Measurements from ENCODE around the gene SART3. TPM values are rescaled to one million over a fixed set of nuclear protein-coding genes. Genes with fewer than 3 reads are reported as not detected.

SART3 gene
- total RNA-seq, 1 donor from 2014 or later, result 21.7 TPM

DNA sequence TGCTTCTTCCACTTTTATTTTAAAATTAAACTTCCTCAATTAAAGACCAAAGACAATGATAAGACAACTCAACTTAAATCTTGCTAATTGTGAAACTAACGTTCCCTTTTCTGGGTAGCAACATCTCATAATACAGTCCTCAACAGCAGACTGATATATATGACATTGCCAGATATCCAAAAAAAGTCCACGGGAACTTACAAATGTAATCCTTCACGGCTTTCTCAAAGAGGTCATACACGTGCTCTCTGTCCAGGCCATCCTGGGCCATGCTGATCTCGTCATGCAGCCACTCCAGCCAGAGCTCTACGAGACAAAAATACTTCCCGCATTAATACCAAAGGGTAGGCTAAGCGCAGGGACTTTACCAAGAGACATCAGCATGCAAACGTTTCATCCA, 13.3 kb downstream of the SART3 start:
- intact Hi-C loops (cut with DNase I), result no loop called here
- ATAC-seq (peak; percentile 83), DNase-seq (ENCODE audit: missing footprints) (no peak)

DNA sequence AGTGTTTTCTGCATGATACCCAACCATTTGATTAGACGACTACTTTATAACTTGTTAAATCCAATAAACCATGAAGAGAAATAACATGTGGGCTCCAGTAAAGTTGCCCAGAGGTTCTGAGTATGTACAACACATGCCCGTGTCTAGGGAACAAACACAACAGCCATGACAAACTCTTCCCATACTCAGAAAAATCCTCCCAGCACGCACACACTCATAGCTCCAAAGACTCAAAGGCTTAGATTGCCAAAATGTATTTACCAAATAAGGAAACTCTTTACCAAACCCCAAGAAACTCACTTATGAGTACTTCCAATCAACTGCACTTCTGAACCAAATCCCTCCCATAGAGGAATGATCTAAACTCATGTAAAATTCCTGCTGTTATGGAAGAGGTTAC, 17.3 kb downstream of the SART3 start:
- intact Hi-C loops (cut with DNase I), result no loop called here
- DNase-seq (ENCODE audit: missing footprints), result no peak
- ATAC-seq, result no peak

DNA sequence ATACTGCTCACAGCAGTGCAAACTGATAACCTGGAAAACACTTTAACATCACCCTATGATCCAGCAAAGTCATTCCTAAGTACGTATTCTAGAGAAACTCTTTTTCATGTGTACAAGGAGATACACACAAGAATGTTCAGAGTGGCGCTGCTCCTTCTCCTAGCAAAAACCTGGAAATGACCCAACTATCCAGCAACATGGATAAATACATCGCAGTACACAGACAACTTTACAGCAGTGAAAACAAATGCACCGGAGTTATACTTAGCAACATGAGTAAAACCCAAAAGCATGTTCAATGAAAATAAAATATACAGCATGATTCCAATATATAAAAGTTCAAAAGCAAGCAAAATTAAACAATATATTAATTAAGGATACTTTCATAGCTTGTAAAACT, 18.7 kb downstream of the SART3 start:
- ATAC-seq (no peak), DNase-seq (ENCODE audit: missing footprints) (no peak)
- intact Hi-C loops (cut with DNase I), result no loop called here

- intact Hi-C loops (cut with DNase I), result no loop called here
- ATAC-seq (no peak), DNase-seq (ENCODE audit: missing footprints) (no peak)
Measured at GRCh38 chr12:108538616-108539195, 22.3 kb downstream of the SART3 start.

DNA sequence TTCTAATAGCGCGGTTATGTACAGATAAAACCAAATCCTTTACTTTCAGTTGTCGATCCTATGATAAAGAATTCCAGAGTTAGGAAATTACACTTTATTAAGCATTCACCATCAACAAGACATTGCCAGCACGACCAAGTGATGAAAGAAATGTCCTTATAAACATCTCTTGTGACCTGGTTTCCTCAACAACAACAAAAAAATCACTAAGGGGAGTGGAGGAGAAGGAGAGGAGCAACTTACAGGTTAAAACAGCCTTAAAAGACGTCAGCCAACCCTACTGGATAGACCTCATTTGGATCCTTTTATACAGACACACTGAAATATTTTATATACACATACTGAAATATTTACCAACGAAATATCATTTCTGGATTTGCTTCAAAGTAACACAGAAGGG, 22.8 kb downstream of the SART3 start:
- intact Hi-C loops (cut with DNase I), result no loop called here
- ATAC-seq (no peak), DNase-seq (ENCODE audit: missing footprints) (no peak)

GRCh38 chr12:108531929-108532848, 28.8 kb downstream of the SART3 start:
- no peak for DNase-seq (ENCODE audit: missing footprints)
- intact Hi-C loops (cut with DNase I), result no loop called here
- no peak for ATAC-seq

DNA sequence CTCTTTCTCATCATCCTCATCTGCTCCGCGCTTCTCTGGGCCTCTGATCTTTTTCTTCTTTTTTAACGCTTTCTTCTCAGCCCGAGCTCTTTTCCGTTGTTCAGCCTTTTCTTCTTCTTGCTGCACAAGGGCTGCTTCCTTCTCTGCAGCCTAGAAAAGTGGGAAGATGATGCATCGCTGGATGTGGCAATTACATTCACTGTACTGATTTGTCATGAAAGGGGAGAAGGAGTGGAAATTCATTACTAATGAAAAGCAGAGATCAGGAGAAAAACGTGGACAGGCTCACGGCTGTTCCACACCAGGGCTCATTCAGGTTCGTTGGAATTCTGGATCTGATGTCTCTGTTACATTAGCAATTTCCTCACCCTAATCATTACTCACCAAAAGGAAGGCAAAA, 30.8 kb downstream of the SART3 start:
- no peak for DNase-seq (ENCODE audit: missing footprints)
- intact Hi-C loops (cut with DNase I), result no loop called here
- no peak for ATAC-seq

DNA sequence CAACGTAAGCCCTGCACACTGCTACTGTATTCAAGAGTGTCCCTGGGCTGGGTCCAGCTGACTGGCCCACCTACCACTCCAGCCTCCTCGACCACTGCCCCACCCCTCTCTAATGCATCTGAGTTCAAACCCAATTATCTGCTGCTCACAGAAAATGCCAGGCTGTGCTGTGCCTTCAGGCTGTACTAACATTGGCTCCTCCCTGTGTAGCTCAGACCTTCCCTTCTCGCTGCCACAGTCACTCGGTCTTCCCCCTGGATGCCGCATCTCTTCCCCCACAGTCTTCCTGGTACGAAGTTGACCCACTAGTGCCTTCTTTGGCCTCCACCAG, 33.8 kb downstream of the SART3 start:
- DNase-seq (ENCODE audit: missing footprints) (no peak), ATAC-seq (no peak)
- intact Hi-C loops (cut with DNase I), result no loop called here

- no peak for ATAC-seq
- intact Hi-C loops (cut with DNase I), result no loop called here
- DNase-seq (ENCODE audit: missing footprints), result no peak
Measured at GRCh38 chr12:108526482-108527165, 34.3 kb downstream of the SART3 start.

GRCh38 chr12:108525681-108526080, 35.3 kb downstream of the SART3 start:
- no peak for ATAC-seq
- intact Hi-C loops (cut with DNase I), result no loop called here
- DNase-seq (ENCODE audit: missing footprints), result no peak

- ATAC-seq (no peak), DNase-seq (ENCODE audit: missing footprints) (no peak)
- intact Hi-C loops (cut with DNase I), result no loop called here
Measured at GRCh38 chr12:108523365-108523764, 37.6 kb downstream of the SART3 start.

- no peak for DNase-seq (ENCODE audit: missing footprints)
- intact Hi-C loops (cut with DNase I), result loop anchor here (10.0 kb wide), 1 partner anchor 755 kb away; the partner anchor contains the start of gene PRDM4
- ATAC-seq, result no peak
Measured at GRCh38 chr12:108519558-108519957, 41.4 kb downstream of the SART3 start.

GRCh38 chr12:108518716-108519496, 42.1 kb downstream of the SART3 start:
- DNase-seq (ENCODE audit: missing footprints), result no peak
- intact Hi-C loops (cut with DNase I), result loop anchor here (10.0 kb wide), 1 partner anchor 754 kb away; the partner anchor contains the start of gene PRDM4
- no peak for ATAC-seq

DNA sequence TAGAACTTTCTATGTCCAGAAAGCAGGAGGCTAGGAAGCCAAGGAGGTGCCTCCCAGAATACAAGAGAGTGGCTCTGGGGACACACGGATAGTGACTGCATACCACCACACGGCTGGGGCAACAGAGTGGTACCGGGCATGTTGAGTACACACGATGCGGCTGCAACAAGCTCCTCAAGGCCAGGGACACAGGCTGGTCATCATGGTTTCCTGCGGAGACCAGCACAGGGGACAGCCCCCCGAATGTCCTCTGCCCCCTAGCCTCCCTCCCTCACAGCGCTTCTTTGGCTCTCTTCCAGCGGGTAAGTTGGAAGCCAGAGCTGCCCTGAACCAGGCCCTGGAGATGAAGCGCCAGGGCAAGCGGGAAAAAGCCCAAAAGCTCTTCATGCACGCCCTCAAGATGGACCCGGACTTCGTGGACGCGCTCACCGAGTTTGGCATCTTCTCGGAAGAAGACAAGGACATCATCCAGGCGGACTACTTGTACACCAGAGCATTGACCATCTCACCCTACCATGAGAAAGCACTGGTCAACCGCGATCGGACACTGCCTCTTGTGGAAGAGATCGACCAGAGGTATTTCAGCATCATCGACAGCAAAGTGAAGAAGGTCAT, 42.8 kb downstream of the SART3 start:
- intact Hi-C loops (cut with DNase I), result loop anchor here (10.0 kb wide), 1 partner anchor 753 kb away; the partner anchor contains the start of gene PRDM4
- ATAC-seq (no peak), DNase-seq (ENCODE audit: missing footprints) (no peak)

DNA sequence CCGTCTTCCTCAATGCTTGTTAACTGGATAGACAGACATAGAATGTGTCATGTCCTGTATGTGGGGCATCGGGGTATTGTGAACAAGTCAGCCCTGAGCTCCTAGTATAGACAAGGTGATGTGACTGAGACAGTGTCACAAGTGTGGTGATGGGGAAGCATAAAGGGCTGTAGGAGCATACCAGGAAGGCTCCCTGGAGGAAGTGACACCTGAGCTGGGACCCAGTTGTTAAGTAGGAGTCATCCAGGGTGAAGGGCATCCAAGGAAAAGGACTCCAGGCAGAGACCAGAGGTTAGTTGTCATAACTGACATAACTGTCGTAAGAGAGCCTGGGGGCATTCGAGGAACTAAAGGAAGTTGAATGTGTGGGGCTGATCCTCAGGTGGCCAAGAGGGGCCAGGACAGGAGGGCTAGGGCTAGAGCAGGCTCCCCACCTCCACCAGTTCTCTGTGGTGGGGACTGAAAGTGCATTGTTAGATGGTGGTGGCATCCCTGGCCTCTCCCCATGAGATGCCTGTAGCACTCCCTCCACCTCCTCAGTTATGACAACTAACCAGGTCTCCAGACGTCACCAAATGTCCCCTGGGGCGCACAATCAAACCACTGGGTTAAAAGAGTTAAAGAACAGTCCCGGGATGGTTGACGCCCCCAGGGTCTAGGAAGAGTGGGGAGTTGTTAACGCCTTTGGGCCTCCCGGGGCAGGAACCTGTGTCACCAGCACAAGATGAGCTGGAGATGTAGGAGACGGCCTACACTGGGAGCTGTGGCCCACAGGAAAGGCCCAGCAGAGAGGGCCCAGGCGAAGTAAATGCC, 43.5 kb downstream of the SART3 start:
- no peak for ATAC-seq
- intact Hi-C loops (cut with DNase I), result loop anchor here (10.0 kb wide), 1 partner anchor 753 kb away; the partner anchor contains the start of gene PRDM4

DNA sequence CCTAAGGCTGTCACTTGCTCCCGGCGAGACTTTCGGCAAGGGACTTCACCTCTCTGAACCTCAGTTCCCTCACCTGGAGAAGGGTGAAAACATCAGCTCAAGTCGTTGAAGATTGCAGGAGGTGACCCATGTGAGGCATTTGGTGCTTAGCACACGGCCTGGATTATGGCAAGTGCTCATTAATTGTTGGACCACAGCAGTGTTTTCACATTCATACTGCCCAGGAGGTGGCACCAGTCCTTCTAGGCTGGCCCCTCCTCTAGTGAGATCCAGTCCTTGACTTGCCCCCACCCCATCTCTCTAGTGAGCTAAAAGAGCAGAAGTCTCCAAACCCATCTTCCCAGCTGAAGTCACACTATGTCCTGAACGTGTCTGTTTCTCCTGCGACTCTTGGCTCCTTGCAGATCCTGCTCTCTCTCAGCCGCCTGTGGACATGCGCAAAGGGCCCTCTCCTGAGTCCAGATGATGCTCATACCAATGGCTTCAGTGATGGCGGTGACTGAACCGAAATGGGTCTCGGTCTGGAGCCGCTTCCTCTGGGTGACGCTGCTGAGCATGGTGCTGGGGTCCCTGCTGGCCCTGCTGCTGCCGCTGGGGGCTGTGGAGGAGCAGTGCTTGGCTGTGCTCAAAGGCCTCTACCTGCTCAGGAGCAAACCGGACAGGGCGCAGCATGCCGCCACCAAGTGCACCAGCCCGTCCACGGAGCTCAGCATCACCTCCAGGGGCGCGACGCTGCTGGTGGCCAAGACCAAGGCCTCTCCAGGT, 44.3 kb downstream of the SART3 start:
- no peak for DNase-seq (ENCODE audit: missing footprints)
- intact Hi-C loops (cut with DNase I), result loop anchor here (10.0 kb wide), 1 partner anchor 752 kb away; the partner anchor contains the start of gene PRDM4
- no peak for ATAC-seq

More for the DNA sequence above, 43.5 kb downstream of the SART3 start:
- no peak for DNase-seq (ENCODE audit: missing footprints)

- DNase-seq (ENCODE audit: missing footprints) (no peak), ATAC-seq (no peak)
- intact Hi-C loops (cut with DNase I), result loop anchor here (10.0 kb wide), 1 partner anchor 751 kb away; the partner anchor contains the start of gene PRDM4
Measured at GRCh38 chr12:108515916-108516315, 45.1 kb downstream of the SART3 start.

All from Right ventricle myocardium inferior (tissue), 1 donor.